ENCODE data around the gene NUDT19. TPM values are rescaled to one million over a fixed set of nuclear protein-coding genes. Genes with fewer than 3 reads are reported as not detected.

NUDT19 gene
- total and polyA plus RNA-seq, 9 of the 15 experiments (the other 6 are each of a cell fraction or from before 2014, with no cell fraction given), result 9.6 to 38.6 (median 14.4) TPM

GRCh38 chr19:32674153-32674930, 17.3 kb upstream of the NUDT19 start:
- H3K9ac ChIP-seq (ENCODE audit: insufficient read depth in 1 of 2, low read depth in 2 of 2, low read length in 2 of 2), result peak overlapping the region; percentile 71 to 96
- DNase-seq (ENCODE audit: extremely low read depth in 1 of 4, low spot score in 3 of 4), result no peak
- TF ChIP-seq L3MBTL2 (IDR thresholded peaks at IDR 0.05) (peak; percentile 56; the same call in 1 of the 2 replicates), PREB (CRISPR knock-in tag; IDR thresholded peaks at IDR 0.05) (0 out of 2 replicates have a peak, but pooled peaks have one; percentile 53), PRDM10 (IDR thresholded peaks at IDR 0.05; ENCODE audit: partially characterized antibody) (peak; percentile 75), NFIC (IDR thresholded peaks at IDR 0.05) (0 out of 2 replicates have a peak, but pooled peaks have one; percentile 6), GATAD2B (IDR thresholded peaks at IDR 0.05; ENCODE audit: borderline replicate concordance) (peak; percentile 87; the same call in 1 of the 2 replicates), RERE (CRISPR knock-in tag; IDR thresholded peaks at IDR 0.05; ENCODE audit: borderline replicate concordance) (0 out of 2 replicates have a peak, but pooled peaks have one; percentile 78)

More at GRCh38 chr19:32674153-32674930, 17.3 kb upstream of the NUDT19 start:
- Histone ChIP-seq H3K4me3 (peak overlapping the region; percentile 92), H3K9me1 (ENCODE audit: control insufficient read depth, insufficient read depth, low read length) (peaks cover 3% of the 10 kb centered on the region), H3K4me1 (replicated peaks in 1 of 2; ENCODE audit: control insufficient read depth in 2 of 2, insufficient read depth in 2 of 2, low read length in 2 of 2) (peaks cover 49 to 69% of the 10 kb centered on the region in 2 experiments), H3K36me3 (ENCODE audit: control insufficient read depth, insufficient read depth, low read length) (peaks cover 13% of the 10 kb centered on the region; the same call in 1 of the 3 replicates), H3K27me3 (ENCODE audit: control insufficient read depth in 2 of 2, insufficient read depth in 2 of 2, low read length in 2 of 2) (no peaks in the 10 kb centered on the region), H3K27ac (ENCODE audit: extremely low read depth, low read depth, low read length) (peak overlapping the region; percentile 79), H4K20me1 (replicated peaks; ENCODE audit: control insufficient read depth, insufficient read depth, low read length) (no peaks in the 10 kb centered on the region; the same call in 1 of the 2 replicates), H2AFZ (ENCODE audit: low read depth, low read length) (peak overlapping the region; percentile 93), H3K79me2 (ENCODE audit: control insufficient read depth, insufficient read depth, low read length) (peaks cover 56% of the 10 kb centered on the region), H3K9me3 (replicated peaks; ENCODE audit: control insufficient read depth, insufficient read depth, low read depth, low read length) (no peaks in the 10 kb centered on the region; the same call in 1 of the 2 replicates), H3K4me2 (ENCODE audit: insufficient read depth, low read length) (peak overlapping the region; percentile 91)
- FAIRE-seq (no peak), ATAC-seq (no peak; the same call in 2 of the 3 replicates)
- intact Hi-C loops (cut with micrococcal nuclease) (loop anchor here (5.0 kb wide), 1 partner anchor 92 kb away; the partner anchor contains the start of gene PDCD5), in situ Hi-C loops (cut with MboI) (no loop called here)
- POLR2A ChIA-PET, result interaction anchor here (0.6 to 1.2 kb wide), 5 partner anchors 10 to 302 kb away, joined by 3 to 6 read pairs (median 4); partner anchors contain the start of gene NUDT19
- CTCF ChIA-PET (ENCODE audit: low intra/inter-chr PET ratio), result no interaction called here
- BruUV-seq (replicated peaks), result TSS peak; percentile 42
- 2% methylated on average over 24 of the region's 67 CpGs for WGBS (ENCODE audit: insufficient coverage, low coverage, missing lambda C conversion rate)

Measured in K562 (cell line).